Measurements from ENCODE around the gene PTPRT.

The PTPRT gene

GRCh38 chr20:43189554-43190331 lies at the start of gene PTPRT:
TSS of gene PTPRT (minus strand) at chr20:43189906. CDS start at chr20:43189733, 173 bp downstream.
- DNase-seq: no peak

- no peak for DNase-seq
Measured at GRCh38 chr20:43238833-43239232, 49.1 kb upstream of the PTPRT start.

GRCh38 chr20:43238266-43238665 lies 48.6 kb upstream of the PTPRT start:
- no peak for DNase-seq

- DNase-seq: no peak
Measured at GRCh38 chr20:43237651-43238168, 48.0 kb upstream of the PTPRT start.

- no peak for DNase-seq
Measured at GRCh38 chr20:43235998-43236397, 46.3 kb upstream of the PTPRT start.

GRCh38 chr20:43231829-43232228 lies 42.1 kb upstream of the PTPRT start:
- DNase-seq: no peak

- DNase-seq: no peak
Measured at GRCh38 chr20:43229696-43230095, 40.0 kb upstream of the PTPRT start.

GRCh38 chr20:43220612-43221011 lies 30.9 kb upstream of the PTPRT start:
- DNase-seq: no peak

GRCh38 chr20:43210901-43211300 lies 21.2 kb upstream of the PTPRT start:
- no peak for DNase-seq

GRCh38 chr20:43209831-43210230 lies 20.1 kb upstream of the PTPRT start:
- no peak for DNase-seq

GRCh38 chr20:43205699-43206098 lies 16.0 kb upstream of the PTPRT start:
- DNase-seq: no peak

- DNase-seq: no peak
Measured at GRCh38 chr20:43202100-43202499, 12.4 kb upstream of the PTPRT start.

GRCh38 chr20:43198607-43199006 lies 8.9 kb upstream of the PTPRT start:
- DNase-seq: no peak

GRCh38 chr20:43196243-43196642 lies 6.5 kb upstream of the PTPRT start:
- DNase-seq: no peak

GRCh38 chr20:43194137-43194536 lies 4.4 kb upstream of the PTPRT start:
- no peak for DNase-seq

GRCh38 chr20:43193443-43193842 lies 3.7 kb upstream of the PTPRT start:
- no peak for DNase-seq

GRCh38 chr20:43191946-43192863 lies 2.5 kb upstream of the PTPRT start:
- no peak for DNase-seq

GRCh38 chr20:43191143-43191542 lies 1.4 kb upstream of the PTPRT start:
- no peak for DNase-seq

- DNase-seq: no peak
Measured at GRCh38 chr20:43190332-43190953, 737 bp upstream of the PTPRT start.

GRCh38 chr20:43188861-43189553 lies 699 bp downstream of the PTPRT start:
- no peak for DNase-seq

GRCh38 chr20:43188234-43188653 lies 1.5 kb downstream of the PTPRT start:
- DNase-seq: no peak

- no peak for DNase-seq
Measured at GRCh38 chr20:43187476-43188233, 2.1 kb downstream of the PTPRT start.
